GM23338 (cell line): ENCODE measurements around the gene TENM4. TPM values are rescaled to one million over a fixed set of nuclear protein-coding genes. Genes with fewer than 3 reads are reported as not detected.
A peak's percentile ranks its signal among the peaks of the same experiment; 100 is the strongest.

Source experiments
- ATAC-seq: fragments of 200-7000 bp; cut with Tn5 transposase; 3 replicates; pipeline ENCODE4 v1.9.1; 2020
- DNase-seq: peaks from one replicate; pipeline ENCODE4 v3.0.0-alpha.2; 2015; ENCODE audit warnings: low spot score
- H2AFZ ChIP-seq: fragments of 200-600 bp; sonication (generic); 2 replicates; pipeline ENCODE4 v1.8.0; 2016; ENCODE audit warnings: antibody characterized with exemption, mild to moderate bottlenecking, moderate library complexity
- H3F3A ChIP-seq: fragments of 200-600 bp; sonication (generic); replicated peaks from 2 replicates; pipeline ENCODE4 v1.8.0; 2017; ENCODE audit warnings: antibody characterized with exemption, mixed run types, low read depth
- H3K27ac ChIP-seq: fragments of 200-600 bp; sonication (generic); 2 replicates; pipeline ENCODE4 v1.6.1; 2016; ENCODE audit warnings: low read depth
- H3K27me3 ChIP-seq: fragments of 200-600 bp; sonication (generic); 2 replicates; pipeline ENCODE4 v1.8.0; 2016; ENCODE audit warnings: mild to moderate bottlenecking, mixed run types, moderate library complexity; ENCODE audit not compliant: insufficient read depth
- H3K36me3 ChIP-seq: fragments of 200-600 bp; sonication (generic); 2 replicates; pipeline ENCODE4 v1.8.0; 2016; ENCODE audit warnings: mild to moderate bottlenecking; ENCODE audit not compliant: insufficient read depth
- H3K4me1 ChIP-seq: fragments of 200-600 bp; sonication (generic); 2 replicates; pipeline ENCODE4 v1.8.0; 2016; ENCODE audit warnings: mild to moderate bottlenecking, moderate library complexity; ENCODE audit not compliant: insufficient read depth
- H3K4me2 ChIP-seq: fragments of 200-600 bp; sonication (generic); 2 replicates; pipeline ENCODE4 v1.7.1; 2017; ENCODE audit warnings: mixed run types
- H3K4me3 ChIP-seq: fragments of 200-600 bp; sonication (generic); 2 replicates; pipeline ENCODE4 v1.6.1; 2016; ENCODE audit warnings: mixed run types
- H3K79me2 ChIP-seq: fragments of 200-600 bp; sonication (generic); replicated peaks from 2 replicates; pipeline ENCODE4 v1.8.0; 2017; ENCODE audit warnings: mild to moderate bottlenecking; ENCODE audit not compliant: insufficient read depth
- H3K9me2 ChIP-seq: fragments of 200-600 bp; sonication (generic); 2 replicates; pipeline ENCODE4 v1.8.0; 2017; ENCODE audit not compliant: insufficient read depth
- H4K20me1 ChIP-seq: fragments of 200-600 bp; sonication (generic); replicated peaks from 2 replicates; pipeline ENCODE4 v1.8.0; 2017; ENCODE audit warnings: mild to moderate bottlenecking; ENCODE audit not compliant: insufficient read depth
- H3K27ac Mint-ChIP-seq: 2 replicates; pipeline ENCODE4 v1.8.0; 2020; ENCODE audit warnings: inconsistent platforms, mild to moderate bottlenecking, moderate library complexity, mixed read lengths
- H3K27me3 Mint-ChIP-seq: 3 replicates; pipeline ENCODE4 v1.8.0; 2022; ENCODE audit warnings: low read depth, mild to moderate bottlenecking, moderate library complexity, mixed read lengths, inconsistent platforms; ENCODE audit not compliant: insufficient read depth, poor library complexity
- H3K36me3 Mint-ChIP-seq: 3 replicates; pipeline ENCODE4 v1.8.0; 2021; ENCODE audit warnings: low read depth, mild to moderate bottlenecking, inconsistent platforms, moderate library complexity, mixed read lengths
- H3K4me1 Mint-ChIP-seq: 3 replicates; pipeline ENCODE4 v1.8.0; 2020; ENCODE audit warnings: mild to moderate bottlenecking, inconsistent platforms, mixed read lengths
- H3K4me3 Mint-ChIP-seq: 3 replicates; pipeline ENCODE4 v1.8.0; 2021; ENCODE audit warnings: moderate library complexity, mild to moderate bottlenecking, inconsistent platforms, mixed read lengths
- H3K9me3 Mint-ChIP-seq: 3 replicates; pipeline ENCODE4 v1.8.0; 2020; ENCODE audit warnings: moderate library complexity, mild to moderate bottlenecking, inconsistent platforms, mixed read lengths
- CREB1 ChIP-seq: fragments of 250-450 bp; sonication (Bioruptor Pico); IDR thresholded peaks from 2 replicates; pipeline ENCODE4 v1.5.0; 2020; ENCODE audit warnings: low read depth, mild to moderate bottlenecking, moderate library complexity
- EZH2 ChIP-seq: fragments of 200-600 bp; sonication (generic); IDR thresholded peaks from one replicate; pipeline ENCODE4 v1.8.0; 2017; ENCODE audit warnings: antibody characterized with exemption, mild to moderate bottlenecking, low read depth; ENCODE audit not compliant: unreplicated experiment
- EZH2phosphoT487 ChIP-seq: fragments of 200-600 bp; sonication (generic); IDR thresholded peaks from one replicate; pipeline ENCODE4 v1.8.1; 2018; ENCODE audit warnings: antibody characterized with exemption; ENCODE audit not compliant: unreplicated experiment
- JUNB ChIP-seq: IDR thresholded peaks from one replicate; pipeline ENCODE4 v1.6.1; 2016; ENCODE audit warnings: antibody characterized with exemption; ENCODE audit not compliant: unreplicated experiment
- NANOG ChIP-seq: IDR thresholded peaks from 2 replicates; pipeline ENCODE4 v1.6.1; 2016; ENCODE audit warnings: antibody characterized with exemption, borderline replicate concordance
- POLR2AphosphoS5 ChIP-seq: IDR thresholded peaks from 2 replicates; pipeline ENCODE4 v1.6.1; 2016; ENCODE audit warnings: antibody characterized with exemption, low read depth
- STAT1 ChIP-seq: IDR thresholded peaks from one replicate; pipeline ENCODE4 v1.6.1; 2016; ENCODE audit warnings: antibody characterized with exemption; ENCODE audit not compliant: unreplicated experiment
- ZNF114 ChIP-seq: fragments of 250-450 bp; sonication (Bioruptor Pico); IDR thresholded peaks from 2 replicates; pipeline ENCODE4 v1.5.0; 2020; ENCODE audit warnings: mild to moderate bottlenecking, moderate library complexity
- ZNF331 ChIP-seq: fragments of 250-450 bp; sonication (Bioruptor Pico); IDR thresholded peaks from 2 replicates; pipeline ENCODE4 v1.5.0; 2020; ENCODE audit warnings: low read depth, mild to moderate bottlenecking, moderate library complexity
- polyA plus RNA-seq: library from polyadenylated mRNA; unstranded; fragments of >200 nt; fragmentation: Nextera tagmentation; extraction: Ambion mirVana; gene quantifications from 2 replicates; pipeline ENCODE4 v1.2.1, GENCODE V29; 2016
- total RNA-seq: library from RNA; depleted of rRNA; stranded (reverse); fragments of >200 nt; shearing (Covaris generic); gene quantifications from 2 replicates; pipeline ENCODE4 v1.2.3, GENCODE V29; 2014
- TF ChIP-seq, protein P1 (sequence below), 2 experiments: fragments of 200-600 bp in 1 of 2; sonication (generic) in 1 of 2; conservative IDR thresholded peaks; 2 replicates each; pipeline versions ENCODE4 v1.5.1 to v1.6.1; 2016 to 2017; ENCODE audit warnings: antibody characterized with exemption in 2 of 2, low read depth in 2 of 2, mild to moderate bottlenecking in 2 of 2, moderate library complexity in 1 of 2
- TF ChIP-seq, protein P2 (sequence below): IDR thresholded peaks from 2 replicates; pipeline ENCODE4 v1.6.1; 2016; ENCODE audit warnings: antibody characterized with exemption
- TF ChIP-seq, protein P3 (sequence below): fragments of 250-450 bp; sonication (Bioruptor Pico); IDR thresholded peaks from 2 replicates; pipeline ENCODE4 v1.5.0; 2020; ENCODE audit warnings: mild to moderate bottlenecking, moderate library complexity
- TF ChIP-seq, protein P4 (sequence below): IDR thresholded peaks from one replicate; pipeline ENCODE4 v1.6.1; 2018; ENCODE audit warnings: antibody characterized with exemption; ENCODE audit not compliant: unreplicated experiment

The TENM4 gene
- total and polyA plus RNA-seq, 2 experiments from 2014 or later: 7.3 TPM

DNA sequence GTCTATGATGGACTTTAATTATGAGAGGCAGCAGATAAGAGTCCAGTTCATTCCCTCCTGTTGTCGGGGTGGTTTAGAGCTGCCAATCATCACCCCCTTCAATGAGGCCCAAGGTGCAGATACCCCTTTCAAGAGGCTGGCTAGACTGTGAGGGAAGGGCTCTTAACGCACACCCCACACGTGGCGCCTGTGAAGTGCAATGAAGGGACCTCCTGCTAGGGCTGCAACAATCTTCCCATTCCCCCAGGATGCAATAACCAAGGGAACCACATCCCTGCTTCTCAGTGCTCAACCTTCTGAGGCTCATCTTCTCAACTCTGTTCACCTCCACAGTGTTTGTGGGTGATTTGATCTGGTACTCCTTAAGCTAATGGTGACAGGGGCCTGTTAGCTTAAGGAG, 19.0 kb downstream of the TENM4 start:
- H3K36me3 ChIP-seq: no peaks in the 10 kb centered on the region
- ATAC-seq (peak; percentile 42; the same call in 2 of the 3 replicates), DNase-seq (no peak)
- H3K4me3 ChIP-seq: no peak overlapping the region
- Mint-ChIP-seq H3K36me3 (peaks cover 2% of the 10 kb centered on the region; the same call in 1 of the 3 replicates), H3K9me3 (peaks cover under 1% of the 10 kb centered on the region; the same call in 1 of the 3 replicates), H3K27ac (no peak overlapping the region), H3K4me3 (no peak overlapping the region), H3K4me1 (peaks cover 26% of the 10 kb centered on the region), H3K27me3 (peaks cover 6% of the 10 kb centered on the region)
- H4K20me1 ChIP-seq: no peaks in the 10 kb centered on the region
- no peaks in the 10 kb centered on the region for H3K4me1 ChIP-seq
- H3K79me2 ChIP-seq: no peaks in the 10 kb centered on the region
- H3K4me2 ChIP-seq: 0 out of 2 replicates have a peak overlapping the region, but pooled peaks have one; percentile 12
- no peaks in the 10 kb centered on the region for H3F3A ChIP-seq
- TF ChIP-seq EZH2: no peak
- TF ChIP-seq, protein P1, sequence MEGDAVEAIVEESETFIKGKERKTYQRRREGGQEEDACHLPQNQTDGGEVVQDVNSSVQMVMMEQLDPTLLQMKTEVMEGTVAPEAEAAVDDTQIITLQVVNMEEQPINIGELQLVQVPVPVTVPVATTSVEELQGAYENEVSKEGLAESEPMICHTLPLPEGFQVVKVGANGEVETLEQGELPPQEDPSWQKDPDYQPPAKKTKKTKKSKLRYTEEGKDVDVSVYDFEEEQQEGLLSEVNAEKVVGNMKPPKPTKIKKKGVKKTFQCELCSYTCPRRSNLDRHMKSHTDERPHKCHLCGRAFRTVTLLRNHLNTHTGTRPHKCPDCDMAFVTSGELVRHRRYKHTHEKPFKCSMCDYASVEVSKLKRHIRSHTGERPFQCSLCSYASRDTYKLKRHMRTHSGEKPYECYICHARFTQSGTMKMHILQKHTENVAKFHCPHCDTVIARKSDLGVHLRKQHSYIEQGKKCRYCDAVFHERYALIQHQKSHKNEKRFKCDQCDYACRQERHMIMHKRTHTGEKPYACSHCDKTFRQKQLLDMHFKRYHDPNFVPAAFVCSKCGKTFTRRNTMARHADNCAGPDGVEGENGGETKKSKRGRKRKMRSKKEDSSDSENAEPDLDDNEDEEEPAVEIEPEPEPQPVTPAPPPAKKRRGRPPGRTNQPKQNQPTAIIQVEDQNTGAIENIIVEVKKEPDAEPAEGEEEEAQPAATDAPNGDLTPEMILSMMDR (conservative IDR thresholded peaks at IDR 0.05; ENCODE audit: low read depth in 2 of 2): no peak
- no peak for TF ChIP-seq NANOG
- TF ChIP-seq ZNF114 (CRISPR knock-in tag): no peak
- TF ChIP-seq, protein P2, sequence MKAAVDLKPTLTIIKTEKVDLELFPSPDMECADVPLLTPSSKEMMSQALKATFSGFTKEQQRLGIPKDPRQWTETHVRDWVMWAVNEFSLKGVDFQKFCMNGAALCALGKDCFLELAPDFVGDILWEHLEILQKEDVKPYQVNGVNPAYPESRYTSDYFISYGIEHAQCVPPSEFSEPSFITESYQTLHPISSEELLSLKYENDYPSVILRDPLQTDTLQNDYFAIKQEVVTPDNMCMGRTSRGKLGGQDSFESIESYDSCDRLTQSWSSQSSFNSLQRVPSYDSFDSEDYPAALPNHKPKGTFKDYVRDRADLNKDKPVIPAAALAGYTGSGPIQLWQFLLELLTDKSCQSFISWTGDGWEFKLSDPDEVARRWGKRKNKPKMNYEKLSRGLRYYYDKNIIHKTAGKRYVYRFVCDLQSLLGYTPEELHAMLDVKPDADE: no peak
- TF ChIP-seq JUNB: no peak
- no peak for TF ChIP-seq ZNF331 (CRISPR knock-in tag)
- TF ChIP-seq, protein P3, sequence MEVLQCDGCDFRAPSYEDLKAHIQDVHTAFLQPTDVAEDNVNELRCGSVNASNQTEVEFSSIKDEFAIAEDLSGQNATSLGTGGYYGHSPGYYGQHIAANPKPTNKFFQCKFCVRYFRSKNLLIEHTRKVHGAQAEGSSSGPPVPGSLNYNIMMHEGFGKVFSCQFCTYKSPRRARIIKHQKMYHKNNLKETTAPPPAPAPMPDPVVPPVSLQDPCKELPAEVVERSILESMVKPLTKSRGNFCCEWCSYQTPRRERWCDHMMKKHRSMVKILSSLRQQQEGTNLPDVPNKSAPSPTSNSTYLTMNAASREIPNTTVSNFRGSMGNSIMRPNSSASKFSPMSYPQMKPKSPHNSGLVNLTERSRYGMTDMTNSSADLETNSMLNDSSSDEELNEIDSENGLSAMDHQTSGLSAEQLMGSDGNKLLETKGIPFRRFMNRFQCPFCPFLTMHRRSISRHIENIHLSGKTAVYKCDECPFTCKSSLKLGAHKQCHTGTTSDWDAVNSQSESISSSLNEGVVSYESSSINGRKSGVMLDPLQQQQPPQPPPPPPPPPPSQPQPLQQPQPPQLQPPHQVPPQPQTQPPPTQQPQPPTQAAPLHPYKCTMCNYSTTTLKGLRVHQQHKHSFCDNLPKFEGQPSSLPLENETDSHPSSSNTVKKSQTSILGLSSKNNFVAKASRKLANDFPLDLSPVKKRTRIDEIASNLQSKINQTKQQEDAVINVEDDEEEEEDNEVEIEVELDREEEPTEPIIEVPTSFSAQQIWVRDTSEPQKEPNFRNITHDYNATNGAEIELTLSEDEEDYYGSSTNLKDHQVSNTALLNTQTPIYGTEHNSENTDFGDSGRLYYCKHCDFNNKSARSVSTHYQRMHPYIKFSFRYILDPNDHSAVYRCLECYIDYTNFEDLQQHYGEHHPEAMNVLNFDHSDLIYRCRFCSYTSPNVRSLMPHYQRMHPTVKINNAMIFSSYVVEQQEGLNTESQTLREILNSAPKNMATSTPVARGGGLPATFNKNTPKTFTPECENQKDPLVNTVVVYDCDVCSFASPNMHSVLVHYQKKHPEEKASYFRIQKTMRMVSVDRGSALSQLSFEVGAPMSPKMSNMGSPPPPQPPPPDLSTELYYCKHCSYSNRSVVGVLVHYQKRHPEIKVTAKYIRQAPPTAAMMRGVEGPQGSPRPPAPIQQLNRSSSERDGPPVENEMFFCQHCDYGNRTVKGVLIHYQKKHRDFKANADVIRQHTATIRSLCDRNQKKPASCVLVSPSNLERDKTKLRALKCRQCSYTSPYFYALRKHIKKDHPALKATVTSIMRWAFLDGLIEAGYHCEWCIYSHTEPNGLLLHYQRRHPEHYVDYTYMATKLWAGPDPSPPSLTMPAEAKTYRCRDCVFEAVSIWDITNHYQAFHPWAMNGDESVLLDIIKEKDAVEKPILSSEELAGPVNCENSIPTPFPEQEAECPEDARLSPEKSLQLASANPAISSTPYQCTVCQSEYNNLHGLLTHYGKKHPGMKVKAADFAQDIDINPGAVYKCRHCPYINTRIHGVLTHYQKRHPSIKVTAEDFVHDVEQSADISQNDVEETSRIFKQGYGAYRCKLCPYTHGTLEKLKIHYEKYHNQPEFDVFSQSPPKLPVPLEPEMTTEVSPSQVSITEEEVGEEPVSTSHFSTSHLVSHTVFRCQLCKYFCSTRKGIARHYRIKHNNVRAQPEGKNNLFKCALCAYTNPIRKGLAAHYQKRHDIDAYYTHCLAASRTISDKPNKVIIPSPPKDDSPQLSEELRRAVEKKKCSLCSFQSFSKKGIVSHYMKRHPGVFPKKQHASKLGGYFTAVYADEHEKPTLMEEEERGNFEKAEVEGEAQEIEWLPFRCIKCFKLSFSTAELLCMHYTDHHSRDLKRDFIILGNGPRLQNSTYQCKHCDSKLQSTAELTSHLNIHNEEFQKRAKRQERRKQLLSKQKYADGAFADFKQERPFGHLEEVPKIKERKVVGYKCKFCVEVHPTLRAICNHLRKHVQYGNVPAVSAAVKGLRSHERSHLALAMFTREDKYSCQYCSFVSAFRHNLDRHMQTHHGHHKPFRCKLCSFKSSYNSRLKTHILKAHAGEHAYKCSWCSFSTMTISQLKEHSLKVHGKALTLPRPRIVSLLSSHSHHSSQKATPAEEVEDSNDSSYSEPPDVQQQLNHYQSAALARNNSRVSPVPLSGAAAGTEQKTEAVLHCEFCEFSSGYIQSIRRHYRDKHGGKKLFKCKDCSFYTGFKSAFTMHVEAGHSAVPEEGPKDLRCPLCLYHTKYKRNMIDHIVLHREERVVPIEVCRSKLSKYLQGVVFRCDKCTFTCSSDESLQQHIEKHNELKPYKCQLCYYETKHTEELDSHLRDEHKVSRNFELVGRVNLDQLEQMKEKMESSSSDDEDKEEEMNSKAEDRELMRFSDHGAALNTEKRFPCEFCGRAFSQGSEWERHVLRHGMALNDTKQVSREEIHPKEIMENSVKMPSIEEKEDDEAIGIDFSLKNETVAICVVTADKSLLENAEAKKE (CRISPR knock-in tag): no peak
- TF ChIP-seq STAT1: no peak
- no peak for TF ChIP-seq POLR2AphosphoS5
- no peak for TF ChIP-seq EZH2phosphoT487
- TF ChIP-seq CREB1 (CRISPR knock-in tag): no peak
- TF ChIP-seq, protein P4, sequence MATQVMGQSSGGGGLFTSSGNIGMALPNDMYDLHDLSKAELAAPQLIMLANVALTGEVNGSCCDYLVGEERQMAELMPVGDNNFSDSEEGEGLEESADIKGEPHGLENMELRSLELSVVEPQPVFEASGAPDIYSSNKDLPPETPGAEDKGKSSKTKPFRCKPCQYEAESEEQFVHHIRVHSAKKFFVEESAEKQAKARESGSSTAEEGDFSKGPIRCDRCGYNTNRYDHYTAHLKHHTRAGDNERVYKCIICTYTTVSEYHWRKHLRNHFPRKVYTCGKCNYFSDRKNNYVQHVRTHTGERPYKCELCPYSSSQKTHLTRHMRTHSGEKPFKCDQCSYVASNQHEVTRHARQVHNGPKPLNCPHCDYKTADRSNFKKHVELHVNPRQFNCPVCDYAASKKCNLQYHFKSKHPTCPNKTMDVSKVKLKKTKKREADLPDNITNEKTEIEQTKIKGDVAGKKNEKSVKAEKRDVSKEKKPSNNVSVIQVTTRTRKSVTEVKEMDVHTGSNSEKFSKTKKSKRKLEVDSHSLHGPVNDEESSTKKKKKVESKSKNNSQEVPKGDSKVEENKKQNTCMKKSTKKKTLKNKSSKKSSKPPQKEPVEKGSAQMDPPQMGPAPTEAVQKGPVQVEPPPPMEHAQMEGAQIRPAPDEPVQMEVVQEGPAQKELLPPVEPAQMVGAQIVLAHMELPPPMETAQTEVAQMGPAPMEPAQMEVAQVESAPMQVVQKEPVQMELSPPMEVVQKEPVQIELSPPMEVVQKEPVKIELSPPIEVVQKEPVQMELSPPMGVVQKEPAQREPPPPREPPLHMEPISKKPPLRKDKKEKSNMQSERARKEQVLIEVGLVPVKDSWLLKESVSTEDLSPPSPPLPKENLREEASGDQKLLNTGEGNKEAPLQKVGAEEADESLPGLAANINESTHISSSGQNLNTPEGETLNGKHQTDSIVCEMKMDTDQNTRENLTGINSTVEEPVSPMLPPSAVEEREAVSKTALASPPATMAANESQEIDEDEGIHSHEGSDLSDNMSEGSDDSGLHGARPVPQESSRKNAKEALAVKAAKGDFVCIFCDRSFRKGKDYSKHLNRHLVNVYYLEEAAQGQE: no peak
- H2AFZ ChIP-seq: no peak overlapping the region
- no peaks in the 10 kb centered on the region for H3K27me3 ChIP-seq
- no peak overlapping the region for H3K27ac ChIP-seq
- no peaks in the 10 kb centered on the region for H3K9me2 ChIP-seq
